Stomach (tissue), 9 donors: Measurements from ENCODE around the gene TGM4. TPM values are rescaled to one million over a fixed set of nuclear protein-coding genes. Genes with fewer than 3 reads are reported as not detected.

Experiments used
- DNase-seq, 2 donors: peaks; one replicate each; pipeline versions ENCODE4 v3.0.0 to v3.0.0-alpha.2; 2013 to 2019
- H3K27ac ChIP-seq, 5 donors: fragments of 200-600 bp in 4 of 5; sonication (generic) in 4 of 5; one replicate each; pipeline ENCODE4 v1.5.1; 2013 to 2019; ENCODE audit warnings: mild to moderate bottlenecking in 1 of 5, moderate library complexity in 1 of 5
- H3K27me3 ChIP-seq, 3 donors: fragments of 200-600 bp; sonication (generic); one replicate each; pipeline ENCODE4 v1.5.1; 2017 to 2019; ENCODE audit warnings: mixed run types in 1 of 3
- H3K36me3 ChIP-seq, 4 donors: fragments of 200-600 bp; sonication (generic); 1 replicate in 3 of 4; 2 replicates in 1 of 4; pipeline ENCODE4 v1.5.1; 2016 to 2019
- H3K4me1 ChIP-seq, 4 donors: fragments of 200-600 bp; sonication (generic); one replicate each; pipeline ENCODE4 v1.5.1; 2016 to 2019
- H3K4me3 ChIP-seq, 4 donors: fragments of 200-600 bp; sonication (generic) in 3 of 4; one replicate each; pipeline ENCODE4 v1.5.1; 2016 to 2019; ENCODE audit warnings: mild to moderate bottlenecking in 1 of 4
- H3K9me3 ChIP-seq, 4 donors: fragments of 200-600 bp; sonication (generic); one replicate each; pipeline ENCODE4 v1.5.1; 2016 to 2019
- EP300 ChIP-seq: sonication (generic); formaldehyde crosslinking; IDR thresholded peaks from one replicate; pipeline ENCODE4 v1.6.1; 2017; ENCODE audit warnings: antibody characterized with exemption
- POLR2A ChIP-seq, 4 donors: fragments of 450-650 bp; IDR thresholded peaks; one replicate each; pipeline ENCODE4 v1.6.1; 2016; ENCODE audit warnings: antibody characterized with exemption in 4 of 4, control low read depth in 2 of 4, mild to moderate bottlenecking in 1 of 4, moderate library complexity in 1 of 4
- POLR2AphosphoS5 ChIP-seq, 3 donors: sonication (generic); formaldehyde crosslinking; IDR thresholded peaks; one replicate each; pipeline ENCODE4 v1.6.1; 2016; ENCODE audit warnings: antibody characterized with exemption in 3 of 3
- WGBS, 5 donors: extraction: QIAGEN DNeasy Blood & Tissue Kit in 3 of 5; methylation state at CpG; one replicate each; pipeline versions ENCODE4 v1.1.5 to v1.1.7; 2013 to 2018; 5-methylcytosine and 5-hydroxymethylcytosine counted together
- intact Hi-C: fragments of 100-400 bp; cut with DNase I; formaldehyde crosslinking; loops from one replicate; pipeline ENCODE4 v1.15.1; 2023; ENCODE audit warnings: low total_unique reads
- polyA plus RNA-seq, 3 donors: library from polyadenylated mRNA; stranded (reverse); fragments of 200-250 nt; gene quantifications; one replicate each; pipeline ENCODE4 v1.2.3, GENCODE V29; 2013
- total RNA-seq, 5 donors: library from RNA; depleted of rRNA; stranded (reverse); fragments of >200 nt; gene quantifications; one replicate each; pipeline versions ENCODE4 v1.1.0 to v1.2.3, GENCODE V29; 2014 to 2016
- TF ChIP-seq, protein P1 (sequence below), 7 experiments: fragments of 450-650 bp in 4 of 7; fragments of 200-600 bp in 3 of 7; sonication (generic) in 3 of 7; IDR thresholded peaks; one replicate each; pipeline ENCODE4 v1.5.1; 2016 to 2019; ENCODE audit warnings: antibody characterized with exemption in 7 of 7, control low read depth in 2 of 7, mild to moderate bottlenecking in 1 of 7
- donor health status: healthy with polysubstance abuse.
- donor health status: Bipolar disorder and iron deficiency.
- donor health status: healthy.

TGM4 gene
- total and polyA plus RNA-seq, 8 donors, result not detected

GRCh38 chr3:44927371-44927770 lies 53.0 kb downstream of the TGM4 start:
- no peak for TF ChIP-seq EP300
- no peak for TF ChIP-seq POLR2A (IDR thresholded peaks at IDR 0.05)
- TF ChIP-seq, protein P1, sequence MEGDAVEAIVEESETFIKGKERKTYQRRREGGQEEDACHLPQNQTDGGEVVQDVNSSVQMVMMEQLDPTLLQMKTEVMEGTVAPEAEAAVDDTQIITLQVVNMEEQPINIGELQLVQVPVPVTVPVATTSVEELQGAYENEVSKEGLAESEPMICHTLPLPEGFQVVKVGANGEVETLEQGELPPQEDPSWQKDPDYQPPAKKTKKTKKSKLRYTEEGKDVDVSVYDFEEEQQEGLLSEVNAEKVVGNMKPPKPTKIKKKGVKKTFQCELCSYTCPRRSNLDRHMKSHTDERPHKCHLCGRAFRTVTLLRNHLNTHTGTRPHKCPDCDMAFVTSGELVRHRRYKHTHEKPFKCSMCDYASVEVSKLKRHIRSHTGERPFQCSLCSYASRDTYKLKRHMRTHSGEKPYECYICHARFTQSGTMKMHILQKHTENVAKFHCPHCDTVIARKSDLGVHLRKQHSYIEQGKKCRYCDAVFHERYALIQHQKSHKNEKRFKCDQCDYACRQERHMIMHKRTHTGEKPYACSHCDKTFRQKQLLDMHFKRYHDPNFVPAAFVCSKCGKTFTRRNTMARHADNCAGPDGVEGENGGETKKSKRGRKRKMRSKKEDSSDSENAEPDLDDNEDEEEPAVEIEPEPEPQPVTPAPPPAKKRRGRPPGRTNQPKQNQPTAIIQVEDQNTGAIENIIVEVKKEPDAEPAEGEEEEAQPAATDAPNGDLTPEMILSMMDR (IDR thresholded peaks at IDR 0.05), result no peak
- TF ChIP-seq POLR2AphosphoS5 (IDR thresholded peaks at IDR 0.05), result no peak
- Histone ChIP-seq H3K4me3 (no peak overlapping the region), H3K9me3 (no peaks in the 10 kb centered on the region), H3K36me3 (peaks cover 28 to 100% (median 93%) of the 10 kb centered on the region in 4 donors), H3K27ac (no peak overlapping the region), H3K4me1 (no peaks in the 10 kb centered on the region), H3K27me3 (no peaks in the 10 kb centered on the region)
- DNase-seq, result no peak
- WGBS, 5 donors, result 84 to 93% (median 89%) methylated on average over 7 of the region's 7 CpGs
- intact Hi-C loops, result no loop called here

GRCh38 chr3:44929782-44930181 lies 55.4 kb downstream of the TGM4 start:
- Histone ChIP-seq H3K36me3 (peaks cover 27 to 96% (median 95%) of the 10 kb centered on the region in 4 donors), H3K27me3 (no peaks in the 10 kb centered on the region), H3K4me1 (no peaks in the 10 kb centered on the region), H3K4me3 (no peak overlapping the region), H3K27ac (no peak overlapping the region), H3K9me3 (no peaks in the 10 kb centered on the region)
- TF ChIP-seq, protein P1 (IDR thresholded peaks at IDR 0.05), result no peak
- no peak for TF ChIP-seq POLR2AphosphoS5 (IDR thresholded peaks at IDR 0.05)
- no peak for TF ChIP-seq POLR2A (IDR thresholded peaks at IDR 0.05)
- DNase-seq, result no peak
- WGBS, 5 donors, result 91 to 99% (median 93%) methylated on average over 4 to 5 of the region's 5 CpGs
- intact Hi-C loops, result no loop called here

- no peaks in the 10 kb centered on the region for H3K4me1 ChIP-seq
- H3K27me3 ChIP-seq, result no peaks in the 10 kb centered on the region
- H3K4me3 ChIP-seq, result no peak overlapping the region
- no peak overlapping the region for H3K27ac ChIP-seq
- DNase-seq, result no peak
- no peak for TF ChIP-seq POLR2A (IDR thresholded peaks at IDR 0.05)
- no peak for TF ChIP-seq EP300
- TF ChIP-seq POLR2AphosphoS5 (IDR thresholded peaks at IDR 0.05), result no peak
- TF ChIP-seq, protein P1 (IDR thresholded peaks at IDR 0.05), result no peak
- 91 to 100% (median 98%) methylated on average over 2 of the region's 2 CpGs for WGBS, 5 donors
- no peaks in the 10 kb centered on the region for H3K9me3 ChIP-seq
- H3K36me3 ChIP-seq, result peaks cover 25 to 93% (median 86%) of the 10 kb centered on the region in 4 donors
- intact Hi-C loops, result no loop called here
These were observed 56.5 kb downstream of the TGM4 start for GRCh38 chr3:44930911-44931310.

- intact Hi-C loops, result no loop called here
- 86 to 98% (median 91%) methylated on average over 2 of the region's 2 CpGs for WGBS, 5 donors
- Histone ChIP-seq H3K27ac (no peak overlapping the region), H3K36me3 (peaks cover 25 to 92% (median 86%) of the 10 kb centered on the region in 4 donors), H3K9me3 (no peaks in the 10 kb centered on the region), H3K4me1 (no peaks in the 10 kb centered on the region), H3K4me3 (no peak overlapping the region), H3K27me3 (no peaks in the 10 kb centered on the region)
- TF ChIP-seq, protein P1 (IDR thresholded peaks at IDR 0.05), result no peak
- TF ChIP-seq POLR2A (IDR thresholded peaks at IDR 0.05) (no peak), POLR2AphosphoS5 (IDR thresholded peaks at IDR 0.05) (no peak), EP300 (no peak)
- no peak for DNase-seq
These were observed 57.4 kb downstream of the TGM4 start for GRCh38 chr3:44931791-44932190.
